Thyroid gland (tissue), 4 donors: Measurements from ENCODE around the gene ZNF274.
A peak's percentile ranks its signal among the peaks of the same experiment; 100 is the strongest.

ENCODE experiments used
- CTCF ChIP-seq, 6 experiments: fragments of 200-600 bp in 3 of 6; fragments of 450-650 bp in 3 of 6; sonication (generic) in 3 of 6; IDR thresholded peaks; one replicate each; pipeline ENCODE4 v1.5.1; 2016 to 2019; ENCODE audit warnings: antibody characterized with exemption in 6 of 6, mild to moderate bottlenecking in 2 of 6, inconsistent platforms in 1 of 6, moderate library complexity in 1 of 6
- POLR2A ChIP-seq, 2 donors: fragments of 450-650 bp; IDR thresholded peaks; one replicate each; pipeline ENCODE4 v1.6.1; 2017; ENCODE audit warnings: antibody characterized with exemption in 2 of 2, mild to moderate bottlenecking in 2 of 2, moderate library complexity in 1 of 2

- TF ChIP-seq CTCF (IDR thresholded peaks at IDR 0.05) (peak in 1 of 6 experiments; percentile 21), POLR2A (IDR thresholded peaks at IDR 0.05) (peak in 1 of 2 donors; percentile 71)
Measured at GRCh38 chr19:58150328-58150921, 32.4 kb upstream of the ZNF274 start, which contains the start of gene ZNF329.
